Measurements from ENCODE around the gene PIEZO2.

The PIEZO2 gene

DNA sequence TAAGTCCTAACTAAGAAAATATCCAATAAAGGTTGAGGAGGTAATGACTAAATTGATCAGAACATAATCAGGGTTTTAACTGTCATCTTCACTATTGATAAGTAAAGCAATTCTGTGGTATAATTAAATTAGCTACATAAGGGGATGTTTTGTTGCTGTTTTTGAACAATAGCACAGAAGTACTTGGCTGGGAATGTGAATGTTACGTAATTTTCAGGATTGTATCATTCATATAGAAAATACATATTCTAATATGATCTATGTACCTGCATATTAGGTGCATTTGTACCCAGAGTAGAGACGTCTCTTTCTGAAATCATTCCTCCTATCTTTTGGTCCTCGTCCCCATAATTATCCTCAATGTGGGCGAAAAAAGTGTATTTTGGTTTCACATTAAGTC lies 109.0 kb downstream of the PIEZO2 start:
- H3K27ac ChIP-seq, result no peak overlapping the region
- TF ChIP-seq, protein P1, sequence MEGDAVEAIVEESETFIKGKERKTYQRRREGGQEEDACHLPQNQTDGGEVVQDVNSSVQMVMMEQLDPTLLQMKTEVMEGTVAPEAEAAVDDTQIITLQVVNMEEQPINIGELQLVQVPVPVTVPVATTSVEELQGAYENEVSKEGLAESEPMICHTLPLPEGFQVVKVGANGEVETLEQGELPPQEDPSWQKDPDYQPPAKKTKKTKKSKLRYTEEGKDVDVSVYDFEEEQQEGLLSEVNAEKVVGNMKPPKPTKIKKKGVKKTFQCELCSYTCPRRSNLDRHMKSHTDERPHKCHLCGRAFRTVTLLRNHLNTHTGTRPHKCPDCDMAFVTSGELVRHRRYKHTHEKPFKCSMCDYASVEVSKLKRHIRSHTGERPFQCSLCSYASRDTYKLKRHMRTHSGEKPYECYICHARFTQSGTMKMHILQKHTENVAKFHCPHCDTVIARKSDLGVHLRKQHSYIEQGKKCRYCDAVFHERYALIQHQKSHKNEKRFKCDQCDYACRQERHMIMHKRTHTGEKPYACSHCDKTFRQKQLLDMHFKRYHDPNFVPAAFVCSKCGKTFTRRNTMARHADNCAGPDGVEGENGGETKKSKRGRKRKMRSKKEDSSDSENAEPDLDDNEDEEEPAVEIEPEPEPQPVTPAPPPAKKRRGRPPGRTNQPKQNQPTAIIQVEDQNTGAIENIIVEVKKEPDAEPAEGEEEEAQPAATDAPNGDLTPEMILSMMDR (conservative IDR thresholded peaks at IDR 0.05), result no peak
- TF ChIP-seq ZFX (IDR thresholded peaks at IDR 0.05), result no peak

DNA sequence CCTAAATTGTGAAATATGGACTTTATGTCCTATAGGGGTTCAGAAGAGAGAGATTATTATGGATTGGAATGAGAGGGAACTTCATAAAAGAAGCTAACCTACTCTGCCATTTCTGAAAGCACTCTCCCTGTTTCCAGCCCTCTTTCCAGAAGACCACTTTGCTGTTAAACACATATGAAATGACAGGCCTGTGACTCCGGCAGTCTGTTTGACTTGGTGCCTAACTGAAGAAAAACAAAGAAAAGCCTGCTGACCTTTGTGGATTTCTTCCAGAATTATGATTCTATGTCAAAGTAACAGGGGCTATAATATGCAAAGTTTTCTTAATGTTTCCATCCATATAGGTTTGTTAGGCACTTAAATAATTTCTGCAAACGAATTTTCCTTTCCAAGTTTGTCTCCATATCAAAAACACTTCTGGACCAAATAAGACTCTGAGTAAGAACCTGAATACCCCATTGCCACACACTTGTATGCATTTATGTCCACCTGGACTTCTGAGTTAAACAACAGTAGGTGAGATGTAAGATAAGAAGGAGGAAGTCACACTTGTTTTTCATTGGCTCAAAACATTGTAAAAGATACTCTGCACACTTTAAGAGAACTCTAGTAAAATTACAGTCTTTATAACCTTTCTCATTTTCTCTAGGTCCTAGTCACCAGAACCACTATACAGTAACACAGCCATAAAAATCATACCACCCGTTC lies 111.7 kb downstream of the PIEZO2 start:
- no peak overlapping the region for H3K27ac ChIP-seq
- TF ChIP-seq, protein P1 (conservative IDR thresholded peaks at IDR 0.05), result no peak
- TF ChIP-seq ZFX (IDR thresholded peaks at IDR 0.05), result no peak

DNA sequence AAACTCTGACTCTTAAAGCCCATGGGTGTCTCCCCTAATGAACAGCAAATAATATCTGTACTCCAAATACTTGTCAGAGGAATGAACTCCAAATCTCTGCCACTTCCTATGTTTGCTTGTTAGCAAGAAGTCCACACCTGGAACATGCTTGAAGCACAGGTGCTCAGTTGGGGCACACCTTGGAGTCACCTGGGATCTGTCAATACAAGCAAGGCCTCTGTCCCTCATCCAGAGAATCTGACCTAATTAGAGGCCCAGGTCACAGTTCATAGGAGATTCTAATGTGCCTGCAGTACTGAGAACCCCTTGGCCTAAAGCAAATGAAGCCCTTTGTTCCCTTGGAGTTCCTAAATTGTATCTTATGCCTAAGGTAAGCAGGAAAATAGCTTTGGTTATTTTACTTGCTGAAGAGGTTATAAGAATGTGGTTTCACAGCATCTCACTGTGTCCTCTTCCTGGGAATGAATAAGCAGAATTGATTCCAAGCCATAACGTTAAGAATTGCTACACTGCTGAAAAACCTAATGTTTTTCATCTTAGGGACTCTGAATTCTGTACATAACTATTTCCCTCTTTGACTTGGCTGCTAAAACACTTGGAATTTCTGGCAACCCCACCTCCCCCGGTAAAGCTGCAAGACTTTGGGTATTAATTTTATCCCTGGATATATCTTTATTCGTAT lies 113.4 kb downstream of the PIEZO2 start:
- TF ChIP-seq, protein P1 (conservative IDR thresholded peaks at IDR 0.05), result no peak
- H3K27ac ChIP-seq, result no peak overlapping the region

DNA sequence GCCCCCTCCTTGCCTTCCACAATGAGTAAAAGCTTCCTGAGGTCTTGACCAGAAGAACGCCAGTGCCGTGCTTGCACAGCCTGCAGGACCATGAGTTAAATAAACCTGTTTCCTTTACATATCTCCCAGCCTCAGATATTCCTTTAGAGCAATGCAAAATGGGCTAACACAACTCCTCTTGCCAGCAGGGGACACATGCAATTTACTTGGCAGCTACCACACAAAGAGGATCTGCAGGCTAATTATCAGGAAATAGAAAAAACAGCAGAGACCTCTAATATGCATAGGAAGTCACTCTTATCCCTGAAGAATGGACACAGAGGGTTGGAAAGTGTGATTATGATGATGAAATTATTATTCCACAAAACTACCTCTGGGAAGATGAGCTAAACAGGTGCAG lies 114.0 kb downstream of the PIEZO2 start:
- no peak for TF ChIP-seq ZFX (IDR thresholded peaks at IDR 0.05)
- TF ChIP-seq, protein P1 (conservative IDR thresholded peaks at IDR 0.05), result no peak
- no peak overlapping the region for H3K27ac ChIP-seq

DNA sequence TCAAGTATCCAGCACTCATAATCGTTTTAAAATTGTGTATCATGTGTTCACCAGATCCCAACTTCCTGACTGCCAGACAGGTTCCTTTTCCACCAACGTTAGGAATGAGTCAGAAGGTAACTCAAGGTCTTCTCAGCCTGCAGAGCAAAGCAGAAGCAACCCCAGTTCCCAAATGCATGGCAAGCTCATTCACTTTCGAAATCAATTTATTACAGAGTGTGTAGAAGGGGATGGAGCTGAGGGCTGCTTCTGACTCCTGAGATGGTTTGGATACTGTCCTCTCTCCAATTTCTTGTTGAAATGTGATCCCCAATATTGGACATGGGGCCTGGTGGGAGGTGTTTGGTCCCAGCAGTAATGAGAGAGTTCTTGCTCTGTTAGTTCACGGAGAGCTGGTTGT lies 114.5 kb downstream of the PIEZO2 start:
- no peak overlapping the region for H3K27ac ChIP-seq
- TF ChIP-seq, protein P1 (conservative IDR thresholded peaks at IDR 0.05), result no peak
- TF ChIP-seq ZFX (IDR thresholded peaks at IDR 0.05), result no peak

DNA sequence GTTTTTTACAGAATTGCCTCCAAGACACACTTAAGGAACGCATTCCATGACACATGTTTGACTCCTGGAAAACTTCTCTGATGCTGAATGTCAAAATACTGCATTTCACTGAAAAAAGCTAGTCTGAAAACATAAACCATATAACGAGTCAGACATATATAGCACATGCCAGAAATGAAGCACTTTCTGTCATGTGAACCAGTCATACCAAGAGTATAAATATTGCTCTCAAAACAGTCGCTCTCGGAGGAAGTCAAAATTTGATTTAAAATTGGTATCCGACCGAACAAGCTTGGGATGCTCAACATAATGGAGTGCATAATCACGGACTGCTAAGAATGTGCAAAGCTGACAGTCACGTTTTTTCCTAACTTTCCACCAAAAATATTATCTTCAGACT lies 115.9 kb downstream of the PIEZO2 start:
- TF ChIP-seq ZFX (IDR thresholded peaks at IDR 0.05), result no peak
- TF ChIP-seq, protein P1 (conservative IDR thresholded peaks at IDR 0.05), result no peak
- H3K27ac ChIP-seq, result no peak overlapping the region

DNA sequence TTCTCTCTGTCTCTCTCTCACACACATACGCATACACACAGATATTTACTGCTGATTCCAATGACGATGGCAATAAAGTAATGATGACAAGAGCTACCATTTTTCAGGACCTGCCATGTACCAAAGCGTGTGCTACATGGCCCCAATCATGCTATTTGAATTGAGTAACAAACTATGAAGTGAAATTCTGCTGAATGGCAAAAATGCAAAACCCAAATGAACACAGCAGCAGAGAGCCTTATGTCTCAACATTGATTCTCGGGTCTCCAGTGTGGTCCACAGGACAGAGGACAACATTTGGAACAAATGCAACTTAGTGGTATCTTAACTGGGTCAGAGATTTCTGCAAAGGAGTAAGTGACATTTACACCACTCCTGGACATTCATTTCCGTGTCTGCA lies 117.4 kb downstream of the PIEZO2 start:
- no peak overlapping the region for H3K27ac ChIP-seq
- no peak for TF ChIP-seq ZFX (IDR thresholded peaks at IDR 0.05)
- TF ChIP-seq, protein P1 (conservative IDR thresholded peaks at IDR 0.05), result no peak

Measured in C4-2B (cell line).